Suppressor macrophage treated with lipopolysaccharide for 4 hours (primary cell): ENCODE data around the gene MEX3B.
"Not testable (repeated sequence)": the region's sequence is repeated elsewhere in the genome, so short reads cannot be mapped to it uniquely, and the experiment has no call there.

ENCODE experiments used
- DNase-seq: peaks from one replicate; pipeline ENCODE4 v3.0.0-alpha.2; 2020

The MEX3B gene

DNA sequence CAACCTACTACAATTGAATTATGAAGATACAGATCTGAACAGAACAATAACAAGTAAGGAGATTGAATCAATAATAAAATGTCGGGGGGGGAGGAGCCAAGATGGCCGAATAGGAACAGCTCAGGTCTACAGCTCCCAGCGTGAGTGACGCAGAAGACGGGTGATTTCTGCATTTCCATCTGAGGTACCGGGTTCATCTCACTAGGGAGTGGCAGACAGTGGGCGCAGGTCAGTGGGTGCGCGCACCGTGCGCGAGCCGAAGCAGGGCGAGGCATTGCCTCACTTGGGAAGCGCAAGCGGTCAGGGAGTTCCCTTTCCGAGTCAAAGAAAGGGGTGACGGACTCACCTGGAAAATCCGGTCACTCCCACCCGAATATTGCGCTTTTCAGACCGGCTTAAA lies 50.7 kb downstream of the MEX3B start:
- DNase-seq: not testable (repeated sequence)

DNA sequence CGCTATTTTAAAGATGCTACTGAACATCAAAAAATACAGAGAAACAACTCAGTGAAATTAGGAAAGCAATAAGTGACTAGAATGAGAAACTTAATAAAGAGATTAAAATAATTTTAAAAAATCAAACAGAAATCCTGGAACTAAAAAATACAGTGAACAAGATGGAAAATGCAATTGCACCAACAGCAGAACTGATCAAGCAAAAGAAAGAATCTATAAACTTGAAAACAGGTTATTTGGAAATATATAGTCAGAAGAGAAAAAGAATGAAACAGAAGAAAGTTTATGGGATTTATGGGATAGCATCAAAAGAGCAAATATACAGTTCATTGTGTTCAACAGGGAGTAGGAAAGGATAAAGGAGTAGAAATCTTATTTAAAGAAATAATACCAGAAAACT lies 53.3 kb downstream of the MEX3B start:
- DNase-seq: no peak
